Inferior parietal cortex (tissue), 1 donor: ENCODE data around the gene PPP1R14D.

Experiments used
- DNase-seq: peaks from one replicate; pipeline ENCODE4 v3.0.0-alpha.2; 2016; ENCODE audit errors: extremely low spot score

Gene PPP1R14D

DNA sequence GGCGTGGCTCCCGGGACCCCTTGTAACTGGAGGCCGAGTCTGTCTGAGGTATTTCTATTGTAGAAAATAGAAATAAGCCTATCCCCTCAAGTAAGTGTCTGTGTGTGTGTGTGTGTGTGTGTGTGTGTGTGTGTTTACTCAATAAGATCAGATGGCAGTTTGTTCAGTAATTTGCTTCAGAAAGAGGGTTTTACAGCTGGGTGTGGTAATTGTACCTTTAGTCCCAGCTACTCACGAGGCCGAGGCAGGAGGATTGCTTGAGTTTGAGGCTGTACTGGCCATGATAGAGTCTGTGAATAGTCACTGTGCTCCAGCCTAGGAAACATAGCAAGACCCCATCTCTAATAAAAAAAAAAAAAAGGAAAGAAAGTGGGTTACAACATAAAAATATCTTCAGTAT is 24.0 kb upstream of the PPP1R14D start:
- no peak for DNase-seq

DNA sequence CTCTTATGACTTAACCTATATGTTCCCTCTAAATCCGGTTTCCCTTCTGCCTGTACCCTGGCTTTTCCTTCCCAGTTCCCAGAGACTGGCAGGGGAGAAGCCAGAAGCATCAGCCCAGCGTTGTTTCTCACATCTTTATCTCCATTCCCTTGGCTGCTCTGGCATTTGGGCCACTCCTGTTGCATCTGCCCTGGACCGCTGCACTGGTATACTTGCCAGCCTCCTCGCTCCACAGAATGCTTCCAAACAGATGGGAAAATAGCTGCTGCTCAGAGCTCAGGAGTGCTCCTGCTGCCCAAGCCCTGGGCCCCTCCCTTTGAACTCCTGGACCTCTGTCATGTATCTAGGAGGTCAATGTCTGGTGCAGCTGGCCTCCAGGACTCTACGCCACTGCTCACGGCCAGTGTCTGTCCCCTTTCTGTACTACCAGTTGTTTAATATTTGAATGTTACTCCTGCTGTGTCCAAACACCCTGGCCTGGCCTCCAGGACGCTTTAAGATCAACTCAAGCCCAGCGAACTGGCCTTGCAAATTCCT is 22.1 kb upstream of the PPP1R14D start:
- DNase-seq: no peak

DNA sequence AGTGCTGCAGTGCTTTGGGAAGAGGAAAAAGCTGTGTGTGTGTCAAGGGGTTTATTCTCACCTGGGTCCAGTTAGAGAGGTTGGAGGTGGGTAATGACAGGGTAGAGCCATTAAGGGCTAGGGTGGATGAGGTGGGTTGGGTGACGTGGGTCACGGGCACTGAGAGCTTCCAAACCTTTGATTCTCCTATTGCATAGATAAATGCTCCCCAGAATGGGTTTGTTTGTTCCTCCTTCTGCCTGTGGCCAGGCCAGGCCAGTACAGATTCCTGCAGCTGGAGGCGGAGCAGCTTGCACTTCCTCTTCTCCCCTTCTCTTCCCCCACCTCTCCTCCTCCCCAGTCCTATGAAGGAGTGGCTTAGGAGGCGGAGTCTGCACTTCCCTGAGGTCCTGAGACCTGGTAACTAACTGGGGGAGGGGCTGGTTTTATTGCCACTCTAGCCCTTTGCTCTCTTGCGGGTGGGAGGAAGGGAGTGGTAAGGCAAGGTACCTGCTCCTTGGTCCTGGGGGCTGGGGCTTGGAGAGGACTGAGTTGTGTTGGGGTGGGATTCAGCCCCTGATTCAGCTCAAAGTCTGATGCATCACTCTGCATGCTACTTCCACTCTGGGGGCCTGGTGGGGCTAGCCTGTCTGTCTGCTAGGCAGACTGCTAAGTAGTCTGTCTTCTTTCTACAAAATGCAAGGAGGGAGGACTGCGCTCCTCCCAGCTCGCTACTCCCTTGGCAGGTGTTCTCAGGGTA is 18.9 kb upstream of the PPP1R14D start:
- peak; percentile 30 for DNase-seq

DNA sequence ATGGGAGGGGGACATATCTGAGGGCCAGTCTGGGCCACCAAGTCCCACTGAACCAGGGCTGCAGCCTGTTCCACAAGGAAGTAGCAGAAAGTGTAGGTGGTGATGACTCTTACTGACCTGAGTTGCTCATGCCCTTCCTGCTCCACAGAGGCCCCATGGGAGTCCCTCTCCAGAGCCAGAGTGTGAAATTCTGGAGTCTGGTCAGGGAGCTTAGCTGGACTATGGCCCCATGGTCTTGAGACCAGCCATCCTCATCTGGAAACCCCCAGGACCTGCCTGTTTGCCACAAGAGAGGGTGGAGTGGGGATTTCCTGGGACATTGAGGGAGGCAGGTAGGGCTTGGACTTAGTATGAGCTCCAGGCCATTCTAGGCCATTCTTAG is 18.3 kb upstream of the PPP1R14D start:
- DNase-seq: no peak

DNA sequence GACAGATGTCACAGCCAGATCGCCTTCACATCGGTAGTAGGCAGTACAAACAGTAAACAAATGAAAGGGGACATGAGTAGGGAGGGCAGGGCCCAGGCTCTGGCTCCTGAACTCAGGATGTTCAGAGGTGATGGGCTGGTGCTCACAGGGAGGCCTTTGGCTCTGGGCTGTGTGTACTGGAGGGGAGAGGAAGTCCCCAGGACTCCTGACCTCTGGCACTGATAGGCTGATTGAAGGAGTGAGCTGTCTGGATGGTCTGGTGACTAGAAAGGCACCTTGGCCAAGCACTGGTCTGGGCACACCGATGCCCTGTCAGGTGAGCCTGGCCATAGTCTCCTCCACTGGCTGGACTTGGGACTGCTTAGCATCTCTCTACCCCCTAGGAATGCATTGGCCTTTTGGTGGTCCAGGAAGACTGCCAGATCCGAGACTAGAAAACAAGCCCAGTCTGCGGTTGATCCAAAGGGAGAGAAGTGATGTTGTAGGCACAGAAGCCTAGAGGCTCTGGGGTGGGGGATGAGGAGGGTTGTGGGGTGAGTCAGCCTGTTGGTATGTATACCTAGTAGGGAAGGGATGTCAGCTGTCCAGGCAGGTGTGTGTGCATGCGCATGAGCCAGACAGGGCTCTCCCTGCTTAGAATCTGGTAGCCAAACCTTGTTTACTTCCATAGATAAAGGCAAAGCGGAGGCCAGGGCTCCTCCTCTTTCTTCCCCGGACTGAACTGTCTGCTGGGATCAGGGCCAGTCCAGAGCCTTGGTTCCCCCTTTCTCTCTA is 17.2 kb upstream of the PPP1R14D start:
- DNase-seq: no peak

DNA sequence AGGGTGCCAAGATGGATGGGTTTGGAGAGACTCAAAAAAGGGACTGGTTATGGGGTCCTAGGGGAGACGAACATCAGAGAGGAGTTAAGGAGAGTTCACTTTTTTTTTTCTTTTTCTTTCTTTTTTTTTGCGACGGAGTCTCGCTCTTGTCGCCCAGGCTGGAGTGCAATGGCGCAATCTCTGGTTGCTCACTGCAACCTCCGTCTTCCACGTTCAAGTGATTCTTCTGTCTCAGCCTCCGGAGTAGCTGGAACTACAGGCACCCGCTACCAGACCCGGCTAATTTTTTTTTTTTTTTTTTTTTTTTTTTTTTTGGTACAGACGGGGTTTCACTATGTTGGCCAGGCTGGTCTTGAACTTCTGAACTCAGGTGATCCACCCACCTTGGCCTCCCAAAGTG is 16.5 kb upstream of the PPP1R14D start:
- no peak for DNase-seq

DNA sequence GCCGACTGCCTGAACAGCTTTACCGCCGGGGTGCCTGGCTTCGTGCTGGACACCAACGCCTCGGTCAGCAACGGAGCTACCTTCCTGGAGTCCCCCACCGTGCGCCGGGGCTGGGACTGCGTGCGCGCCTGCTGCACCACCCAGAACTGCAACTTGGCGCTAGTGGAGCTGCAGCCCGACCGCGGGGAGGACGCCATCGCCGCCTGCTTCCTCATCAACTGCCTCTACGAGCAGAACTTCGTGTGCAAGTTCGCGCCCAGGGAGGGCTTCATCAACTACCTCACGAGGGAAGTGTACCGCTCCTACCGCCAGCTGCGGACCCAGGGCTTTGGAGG is 16.2 kb upstream of the PPP1R14D start:
- DNase-seq: no peak

DNA sequence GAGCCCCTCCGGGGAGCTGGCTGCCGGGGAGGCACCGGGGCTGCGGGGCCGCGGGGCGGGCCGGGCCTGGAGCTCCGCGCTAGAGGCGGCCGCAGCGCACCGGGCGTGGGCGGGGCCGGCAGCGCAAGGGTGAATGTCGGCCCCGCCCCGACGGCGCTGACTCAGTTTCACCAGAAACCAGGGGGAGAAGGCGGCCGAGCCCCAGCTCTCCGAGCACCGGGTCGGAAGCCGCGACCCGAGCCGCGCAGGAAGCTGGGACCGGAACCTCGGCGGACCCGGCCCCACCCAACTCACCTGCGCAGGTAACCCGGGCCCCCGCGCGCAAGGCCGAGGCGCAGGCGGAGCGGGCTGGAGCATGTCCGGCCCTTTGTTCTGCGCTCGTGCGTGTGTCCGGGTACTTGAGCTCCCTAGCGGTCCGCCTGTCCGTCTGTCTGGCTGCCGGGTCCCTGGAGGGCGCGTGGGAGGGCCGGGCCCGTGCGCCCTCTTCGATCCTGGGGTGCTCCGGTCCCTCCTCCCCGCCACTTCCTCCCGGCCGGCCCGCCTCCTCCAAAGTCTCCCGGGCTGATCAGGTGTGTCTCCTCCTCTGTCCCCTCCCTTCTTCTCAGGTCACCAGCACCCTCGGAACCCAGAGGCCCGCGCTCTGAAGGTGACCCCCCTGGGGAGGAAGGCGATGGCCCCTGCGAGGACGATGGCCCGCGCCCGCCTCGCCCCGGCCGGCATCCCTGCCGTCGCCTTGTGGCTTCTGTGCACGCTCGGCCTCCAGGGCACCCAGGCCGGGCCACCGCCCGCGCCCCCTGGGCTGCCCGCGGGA is 15.6 kb upstream of the PPP1R14D start, which contains the start of gene SPINT1:
TSS of gene SPINT1 (plus strand) at position 164 of the 811 bp plus-strand sequence. CDS start at position 671, 507 bp downstream.
- no peak for DNase-seq

DNA sequence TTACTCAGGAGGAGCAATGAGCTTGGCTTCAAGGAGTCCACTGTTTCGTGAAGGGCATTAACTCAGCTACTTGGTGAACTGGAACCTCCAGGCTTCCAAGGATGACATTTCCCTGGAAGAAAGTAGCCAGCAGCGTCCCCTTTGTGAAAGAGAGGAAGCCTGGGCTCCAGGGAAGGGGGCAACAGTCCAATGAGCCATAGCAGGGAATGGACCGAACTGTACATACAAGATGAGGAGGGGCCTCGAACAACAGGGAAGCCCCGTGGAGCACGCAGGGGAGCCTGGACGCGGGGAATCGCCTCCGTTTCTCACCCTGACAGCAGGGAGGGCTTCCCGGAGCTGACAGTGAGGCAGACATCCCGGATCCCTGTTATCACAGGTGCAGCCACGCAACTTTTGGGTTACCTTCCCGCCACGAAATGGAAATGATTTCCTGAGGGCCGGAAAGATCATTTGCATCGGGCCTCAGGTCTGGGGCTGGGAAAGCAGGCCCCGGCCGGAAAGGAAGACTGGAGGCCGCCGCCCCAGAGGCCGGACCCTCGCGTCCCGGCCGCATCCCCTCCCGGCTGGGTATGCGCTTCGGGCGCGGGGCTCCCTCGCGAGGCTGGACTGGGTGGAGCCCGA is 14.9 kb upstream of the PPP1R14D start:
- DNase-seq: no peak

DNA sequence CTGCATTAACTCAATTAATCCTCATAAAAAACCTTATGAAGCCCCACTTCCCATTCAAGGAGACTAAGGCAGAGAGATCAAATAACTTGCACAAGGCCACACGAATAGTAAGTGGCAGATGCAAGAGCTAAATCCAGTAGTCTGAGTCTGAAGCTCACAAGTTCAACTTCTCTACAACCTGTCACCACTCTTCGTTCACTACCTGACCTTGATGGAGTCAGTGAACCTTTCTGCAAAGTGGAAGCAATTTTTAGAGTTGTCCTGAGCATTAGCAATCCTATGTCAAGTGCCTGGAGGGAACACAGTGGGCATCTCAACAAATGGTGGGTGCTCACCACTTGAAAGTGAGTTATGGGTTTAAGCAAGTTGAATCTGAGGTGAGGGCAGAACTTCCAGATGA is 13.2 kb upstream of the PPP1R14D start:
- no peak for DNase-seq

DNA sequence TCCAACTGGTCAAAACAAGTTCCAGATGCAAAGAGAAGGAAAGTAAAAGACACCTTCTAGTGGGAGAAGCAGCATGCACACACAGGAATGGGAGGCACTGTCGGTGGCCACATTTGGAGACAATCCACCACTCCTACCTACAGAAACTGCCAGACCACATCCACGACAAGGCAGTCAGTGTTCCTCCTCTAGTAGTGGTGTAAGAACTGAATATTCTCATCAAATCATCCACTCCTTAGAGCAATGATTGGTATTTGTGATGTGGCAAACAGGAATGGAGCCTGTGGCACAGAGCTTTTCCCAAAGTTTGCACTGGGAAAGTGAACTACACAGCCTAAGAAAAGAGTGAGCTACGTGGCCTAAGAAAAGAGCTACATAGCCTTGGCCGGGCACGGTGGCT is 10.2 kb upstream of the PPP1R14D start:
- DNase-seq: no peak

DNA sequence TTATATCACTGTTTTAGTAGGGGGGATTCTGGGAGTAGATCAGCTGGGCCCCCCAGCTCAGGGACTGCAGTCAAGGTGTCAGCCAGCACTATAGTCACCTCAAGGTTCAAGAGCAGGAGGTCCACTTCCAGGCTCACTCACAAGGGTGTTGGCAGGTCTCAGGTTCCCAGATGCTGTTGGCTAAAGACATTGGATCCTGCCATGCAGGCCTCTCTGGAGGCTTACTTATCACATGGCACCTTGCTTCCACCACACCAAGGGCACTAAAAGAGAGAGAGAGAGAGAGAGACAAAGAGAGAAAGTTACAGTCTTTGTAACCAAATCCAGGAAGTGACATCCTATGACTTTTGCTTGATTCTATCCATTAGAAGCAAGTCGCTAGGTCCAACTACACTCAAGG is 7.5 kb upstream of the PPP1R14D start:
- no peak for DNase-seq

DNA sequence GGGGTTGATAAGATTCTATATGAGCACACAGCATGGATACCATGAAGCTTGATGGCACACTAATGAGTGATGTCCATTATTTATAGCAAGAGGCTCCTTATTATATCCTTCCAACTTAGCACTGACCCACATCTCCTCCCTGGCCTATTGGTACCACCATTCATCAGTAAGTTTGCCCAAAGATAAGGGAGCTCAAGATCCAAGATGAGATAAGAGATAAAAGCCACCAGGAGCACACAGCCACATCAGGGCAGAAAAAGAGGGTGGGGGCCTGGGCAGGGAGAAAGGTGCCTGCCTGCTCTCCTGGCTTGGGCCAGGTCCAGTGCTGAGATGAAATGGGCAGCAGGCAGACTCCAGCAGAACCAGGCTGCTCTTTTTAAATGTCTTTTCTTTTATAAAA is 4.4 kb upstream of the PPP1R14D start:
- DNase-seq: no peak

DNA sequence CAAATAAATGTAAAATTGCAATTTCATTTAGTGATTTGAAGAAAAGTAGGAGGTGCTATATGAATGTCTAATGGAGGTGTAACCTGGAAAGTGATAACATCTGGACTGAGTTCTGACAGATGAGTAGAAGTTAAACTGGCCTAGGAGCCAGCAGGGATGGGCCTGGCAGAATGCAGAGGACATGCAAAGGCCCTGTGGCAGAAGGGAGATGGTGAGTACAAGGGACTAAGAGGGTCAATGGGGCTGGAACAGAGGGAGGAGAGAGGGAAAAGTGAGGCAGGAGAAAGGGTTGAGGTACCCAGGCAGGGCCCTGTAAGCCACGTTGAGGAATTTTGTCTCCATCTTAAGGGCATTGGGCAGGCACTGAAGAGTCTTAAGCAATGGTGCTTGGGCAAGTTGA is 3.4 kb upstream of the PPP1R14D start:
- no peak for DNase-seq

DNA sequence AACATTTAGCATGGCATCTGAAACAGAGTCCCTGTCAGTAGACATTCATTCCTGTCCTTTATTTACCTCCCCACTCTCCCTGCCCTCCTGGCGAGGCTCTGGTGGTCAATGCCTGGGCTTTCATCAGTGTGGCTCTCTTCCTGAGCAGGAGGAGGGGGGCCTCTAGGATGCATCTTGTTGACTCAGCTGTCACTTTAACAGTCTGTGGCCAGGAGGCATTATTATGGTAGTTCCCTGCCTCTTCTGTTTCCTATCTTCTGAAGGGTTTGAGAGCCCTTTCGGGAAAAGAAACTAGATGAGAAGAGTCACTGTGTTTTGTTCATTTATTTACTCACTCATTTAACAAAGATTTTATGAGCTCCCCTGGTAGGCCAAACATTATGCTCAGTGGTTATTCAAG is 2.4 kb upstream of the PPP1R14D start:
- no peak for DNase-seq

DNA sequence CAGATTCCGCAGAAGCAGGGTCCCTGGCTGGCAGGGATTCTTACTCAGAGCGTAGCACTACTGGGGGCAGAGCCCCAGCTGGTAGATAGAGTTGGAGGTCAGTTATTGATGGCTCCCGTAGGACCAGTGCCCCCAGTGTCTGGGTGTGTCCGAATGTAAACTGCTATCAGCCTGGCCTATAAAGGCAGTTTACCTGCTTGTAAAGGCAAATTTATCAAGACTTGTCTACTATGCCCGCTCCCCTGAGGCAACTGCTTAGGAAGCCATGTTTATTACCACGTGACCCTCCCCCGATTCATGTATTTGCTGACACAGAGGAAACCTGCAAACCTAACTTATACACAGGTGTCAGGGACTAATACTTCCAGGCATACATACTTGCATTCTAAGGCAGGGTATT is 607 bp upstream of the PPP1R14D start:
- no peak for DNase-seq

DNA sequence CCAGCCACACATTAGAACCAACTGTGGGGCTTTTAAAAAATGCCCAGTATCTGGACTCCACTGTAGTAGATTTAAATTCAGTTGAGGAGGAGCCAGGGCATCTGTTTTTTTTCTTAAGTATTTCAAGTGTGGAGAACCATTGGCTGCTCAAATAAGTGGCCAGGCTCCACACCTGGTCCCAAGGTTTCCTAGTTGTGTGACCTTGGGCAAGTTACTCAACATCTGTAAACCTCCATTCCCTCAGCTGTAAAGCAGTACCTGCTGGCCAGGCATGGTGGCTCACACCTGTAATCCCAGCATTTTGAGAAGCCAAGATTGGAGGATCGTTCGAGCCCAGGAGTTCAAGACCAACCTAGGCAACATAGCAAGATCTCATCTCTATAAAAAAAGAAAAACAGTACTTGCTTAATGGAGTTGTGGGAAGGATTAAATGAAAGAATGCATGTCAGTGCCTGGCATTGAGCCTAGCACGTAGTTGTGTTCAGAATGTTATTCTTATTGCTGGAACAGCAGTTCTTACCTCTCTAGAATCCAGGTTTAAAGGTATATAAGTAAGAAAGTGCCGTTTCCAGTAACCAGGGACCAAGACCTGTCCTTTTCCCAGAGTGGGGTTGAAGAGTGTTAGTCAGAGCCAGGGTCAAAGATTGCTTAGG is 2.0 kb downstream of the PPP1R14D start:
- DNase-seq: no peak

DNA sequence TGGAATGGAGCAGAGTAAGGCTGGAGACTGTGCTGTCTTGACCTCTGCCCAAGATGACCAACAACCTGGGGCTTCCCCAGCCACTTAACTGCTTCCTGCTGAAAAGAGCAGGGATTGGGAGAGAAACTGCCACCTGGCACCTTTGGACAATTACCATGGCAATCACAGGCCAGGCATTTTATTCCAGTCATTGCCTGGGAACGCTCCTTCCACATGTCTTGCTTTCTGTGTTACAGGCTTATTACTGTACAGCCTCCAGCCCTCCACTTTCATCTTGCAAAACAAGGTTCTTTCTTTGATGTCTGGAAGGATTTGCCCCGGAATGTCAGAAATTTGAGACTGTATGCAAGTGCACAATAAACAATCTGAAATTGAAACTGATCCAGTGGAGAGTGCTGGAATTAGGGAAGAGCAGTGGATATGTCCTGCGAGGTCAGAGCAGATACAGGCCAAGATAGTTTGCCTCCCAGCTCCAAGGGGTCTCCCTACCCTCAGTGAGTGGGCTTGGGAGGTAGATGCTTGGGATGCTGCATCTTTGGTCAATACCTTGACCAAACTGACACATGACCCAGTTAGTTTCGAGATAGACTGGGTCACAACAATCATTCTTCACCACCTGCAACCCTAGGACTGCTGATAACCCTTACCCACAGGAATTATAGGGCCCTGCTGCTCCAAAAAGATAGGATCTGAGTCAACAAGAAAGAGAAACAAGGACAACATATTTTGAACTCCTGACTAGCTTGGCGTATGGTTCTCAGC is 2.7 kb downstream of the PPP1R14D start:
- no peak for DNase-seq

DNA sequence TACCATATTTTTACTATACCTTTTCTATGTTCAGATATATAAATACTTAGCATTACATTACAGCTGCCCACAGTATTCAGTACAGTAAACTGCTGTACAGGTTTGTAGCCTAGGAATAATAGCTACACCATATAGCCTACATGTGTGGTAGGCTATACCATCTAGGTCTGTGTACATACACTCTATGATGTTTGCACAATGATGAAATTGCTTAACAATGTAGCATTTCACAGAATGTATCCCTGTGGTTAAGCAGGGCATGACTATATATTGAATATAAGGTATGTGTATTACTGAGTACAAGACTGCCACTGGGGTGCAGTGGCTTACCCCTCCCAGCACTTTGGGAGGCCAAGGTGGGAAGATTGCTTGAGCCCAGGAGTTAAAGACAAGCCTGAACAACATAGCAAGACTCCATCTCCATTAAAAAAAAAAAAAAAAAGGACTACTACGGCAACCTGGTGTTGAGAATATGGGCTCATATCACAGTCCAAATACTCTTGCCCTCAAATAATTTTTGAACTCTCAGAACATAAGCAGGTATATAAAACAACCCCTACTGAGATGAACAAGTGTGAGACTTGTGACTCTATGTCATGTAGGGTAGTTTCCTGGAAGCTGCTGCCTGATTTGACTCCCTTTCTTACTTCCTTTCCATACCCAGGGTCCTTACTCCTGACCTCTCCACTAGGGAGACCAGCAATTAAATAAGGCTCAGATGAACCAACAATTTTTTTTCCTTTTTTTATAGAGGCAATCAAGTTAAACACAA is 4.8 kb downstream of the PPP1R14D start:
- DNase-seq: no peak

DNA sequence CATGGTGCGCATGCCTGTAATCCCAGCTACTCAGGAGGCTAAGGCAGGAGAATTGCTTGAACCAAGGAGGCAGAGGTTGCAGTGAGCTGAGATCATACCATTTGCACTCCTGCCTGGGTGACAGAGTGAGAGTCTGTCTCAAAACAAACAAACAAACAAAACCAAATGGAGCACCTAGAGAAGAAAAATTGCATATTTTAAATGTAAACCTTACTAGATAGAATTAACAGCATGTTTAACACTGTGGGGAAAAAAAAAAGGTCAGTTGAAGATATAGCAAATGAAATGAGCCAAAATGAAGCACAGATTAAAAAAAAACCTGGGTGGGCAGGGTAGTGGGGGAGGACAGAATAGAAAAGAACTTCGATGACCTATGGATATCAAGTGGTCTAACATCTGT is 7.3 kb downstream of the PPP1R14D start:
- no peak for DNase-seq
